IMR-90 (cell line): ENCODE data around the gene NTSR1.

Source experiments
- BHLHE40 ChIP-seq: fragments of 150-350 bp; IDR thresholded peaks from 2 replicates; pipeline ENCODE4 v1.6.1; 2016; ENCODE audit warnings: mild to moderate bottlenecking, low read depth, low read length
- CTCF ChIP-seq: conservative IDR thresholded peaks from 2 replicates; pipeline ENCODE4 v1.5.1; 2012; ENCODE audit warnings: mild to moderate bottlenecking, low read depth, low read length, improper control_type of control experiment
- ELK1 ChIP-seq: fragments of 150-350 bp; IDR thresholded peaks from 2 replicates; pipeline ENCODE4 v1.6.1; 2016; ENCODE audit warnings: low read depth, mild to moderate bottlenecking, low read length, moderate library complexity, borderline replicate concordance
- MAZ ChIP-seq: IDR thresholded peaks from 2 replicates; pipeline ENCODE4 v1.6.1; 2012; ENCODE audit warnings: low read depth, mild to moderate bottlenecking, low read length, improper control_type of control experiment, moderate library complexity, borderline replicate concordance
- MXI1 ChIP-seq: IDR thresholded peaks from 2 replicates; pipeline ENCODE4 v1.6.1; 2012; ENCODE audit warnings: low read depth, mild to moderate bottlenecking, low read length, moderate library complexity, borderline replicate concordance
- NFE2L2 ChIP-seq: fragments of 150-350 bp; IDR thresholded peaks from 2 replicates; pipeline ENCODE4 v1.6.1; 2016; ENCODE audit warnings: low read depth, mild to moderate bottlenecking, low read length
- POLR2A ChIP-seq: IDR thresholded peaks from 2 replicates; pipeline ENCODE4 v1.6.1; 2012; ENCODE audit warnings: mild to moderate bottlenecking, low read depth, low read length
- RAD21 ChIP-seq: IDR thresholded peaks from 2 replicates; pipeline ENCODE4 v1.6.1; 2012; ENCODE audit warnings: low read length, improper control_type of control experiment
- RFX5 ChIP-seq: IDR thresholded peaks from 2 replicates; pipeline ENCODE4 v1.8.0; 2012; ENCODE audit warnings: low read depth, mild to moderate bottlenecking, low read length, moderate library complexity

GRCh38 chr20:62751551-62752150 lies 43.0 kb downstream of the NTSR1 start:
- TF ChIP-seq CTCF (no peak), MXI1 (no peak), POLR2A (no peak), MAZ (no peak), NFE2L2 (no peak), RAD21 (no peak), RFX5 (no peak), BHLHE40 (no peak), ELK1 (no peak)
